Endothelial cell (in vitro differentiated cells): ENCODE data around the gene ARPP21. TPM values are rescaled to one million over a fixed set of nuclear protein-coding genes. Genes with fewer than 3 reads are reported as not detected.
"Not testable (repeated sequence)": the region's sequence is repeated elsewhere in the genome, so short reads cannot be mapped to it uniquely, and the experiment has no call there.

Experiments used
- DNase-seq: peaks from one replicate; pipeline ENCODE4 v3.0.0; 2021; ENCODE audit warnings: low spot score
- H3K27ac Mint-ChIP-seq: one replicate; pipeline ENCODE4 v1.8.0; 2021; ENCODE audit warnings: mixed read lengths, inconsistent platforms; ENCODE audit not compliant: unreplicated experiment
- H3K27me3 Mint-ChIP-seq: one replicate; pipeline ENCODE4 v1.8.0; 2021; ENCODE audit warnings: mild to moderate bottlenecking, moderate library complexity, mixed read lengths, inconsistent platforms; ENCODE audit not compliant: unreplicated experiment
- H3K36me3 Mint-ChIP-seq: one replicate; pipeline ENCODE4 v1.8.0; 2021; ENCODE audit warnings: mild to moderate bottlenecking, low read depth, mixed read lengths, inconsistent platforms; ENCODE audit not compliant: unreplicated experiment
- H3K4me1 Mint-ChIP-seq: one replicate; pipeline ENCODE4 v1.8.0; 2021; ENCODE audit warnings: mild to moderate bottlenecking, mixed read lengths, inconsistent platforms; ENCODE audit not compliant: unreplicated experiment
- H3K4me3 Mint-ChIP-seq: one replicate; pipeline ENCODE4 v1.8.0; 2021; ENCODE audit warnings: mild to moderate bottlenecking, mixed read lengths, inconsistent platforms; ENCODE audit not compliant: unreplicated experiment
- H3K9me3 Mint-ChIP-seq: one replicate; pipeline ENCODE4 v1.8.0; 2021; ENCODE audit warnings: mixed read lengths, inconsistent platforms; ENCODE audit not compliant: unreplicated experiment
- CTCF ChIP-seq: fragments of 200-600 bp; sonication (generic); IDR thresholded peaks from one replicate; pipeline ENCODE4 v1.5.0; 2021; ENCODE audit warnings: antibody characterized with exemption; ENCODE audit not compliant: unreplicated experiment
- total RNA-seq: library from RNA; stranded (reverse); fragmentation: NEBNext Ultra II Directional; extraction: Animal tissue kit (Norgen Biotek cat#: 25700); gene quantifications from one replicate; pipeline ENCODE4 v1.2.1, GENCODE V29; 2021; ENCODE audit not compliant: unreplicated experiment

ARPP21 gene
- total RNA-seq, 1 donor from 2014 or later: not detected

- no peak overlapping the region for H3K4me3 Mint-ChIP-seq
- H3K36me3 Mint-ChIP-seq: no peaks in the 10 kb centered on the region
- no peaks in the 10 kb centered on the region for H3K4me1 Mint-ChIP-seq
- no peak for TF ChIP-seq CTCF
- H3K27ac Mint-ChIP-seq: no peak overlapping the region
- DNase-seq: no peak
- H3K27me3 Mint-ChIP-seq: no peaks in the 10 kb centered on the region
- H3K9me3 Mint-ChIP-seq: no peaks in the 10 kb centered on the region
These were observed 154.3 kb downstream of the ARPP21 start for GRCh38 chr3:35793667-35794066.

- DNase-seq: no peak
- no peaks in the 10 kb centered on the region for H3K9me3 Mint-ChIP-seq
- no peaks in the 10 kb centered on the region for H3K36me3 Mint-ChIP-seq
- no peak for TF ChIP-seq CTCF
- no peak overlapping the region for H3K27ac Mint-ChIP-seq
- no peaks in the 10 kb centered on the region for H3K27me3 Mint-ChIP-seq
- no peak overlapping the region for H3K4me3 Mint-ChIP-seq
- no peaks in the 10 kb centered on the region for H3K4me1 Mint-ChIP-seq
These were observed 161.7 kb downstream of the ARPP21 start for GRCh38 chr3:35800960-35801459.

GRCh38 chr3:35814531-35814930, 175.2 kb downstream of the ARPP21 start:
- H3K4me1 Mint-ChIP-seq: no peaks in the 10 kb centered on the region

GRCh38 chr3:35815796-35816195, 176.5 kb downstream of the ARPP21 start:
- not testable (repeated sequence) for H3K36me3 Mint-ChIP-seq, DNase-seq, H3K27ac Mint-ChIP-seq, H3K4me1 Mint-ChIP-seq, H3K9me3 Mint-ChIP-seq, H3K4me3 Mint-ChIP-seq, H3K27me3 Mint-ChIP-seq

More at GRCh38 chr3:35814531-35814930, 175.2 kb downstream of the ARPP21 start:
- no peaks in the 10 kb centered on the region for H3K36me3 Mint-ChIP-seq
- no peaks in the 10 kb centered on the region for H3K9me3 Mint-ChIP-seq
- DNase-seq: no peak
- no peak overlapping the region for H3K4me3 Mint-ChIP-seq
- no peaks in the 10 kb centered on the region for H3K27me3 Mint-ChIP-seq
- no peak for TF ChIP-seq CTCF
- H3K27ac Mint-ChIP-seq: no peak overlapping the region

- H3K9me3 Mint-ChIP-seq: no peaks in the 10 kb centered on the region
- H3K27me3 Mint-ChIP-seq: no peaks in the 10 kb centered on the region
These were observed 177.9 kb downstream of the ARPP21 start for GRCh38 chr3:35817216-35817615.

More at GRCh38 chr3:35817216-35817615, 177.9 kb downstream of the ARPP21 start:
- no peak for DNase-seq
- Mint-ChIP-seq H3K4me1 (no peaks in the 10 kb centered on the region), H3K36me3 (no peaks in the 10 kb centered on the region), H3K4me3 (no peak overlapping the region), H3K27ac (no peak overlapping the region)
- no peak for TF ChIP-seq CTCF
